Activated CD4-positive, CD25-positive, alpha-beta regulatory T cell treated with anti-CD3 and anti-CD28 coated beads, Interleukin-2, amount 50 U/mL, for 72 hours (primary cell): ENCODE measurements around the gene OCA2.
"Not testable (repeated sequence)": the region's sequence is repeated elsewhere in the genome, so short reads cannot be mapped to it uniquely, and the experiment has no call there.

Experiments
- DNase-seq: peaks from one replicate; pipeline ENCODE4 v3.0.0; 2021

Gene OCA2

GRCh38 chr15:27866505-27867165, 232.5 kb downstream of the OCA2 start:
- no peak for DNase-seq

GRCh38 chr15:27865926-27866325, 233.2 kb downstream of the OCA2 start:
- no peak for DNase-seq

- no peak for DNase-seq
These were observed 233.7 kb downstream of the OCA2 start for GRCh38 chr15:27865323-27865922.

GRCh38 chr15:27864719-27865118, 234.4 kb downstream of the OCA2 start:
- DNase-seq: no peak

- no peak for DNase-seq
These were observed 235.0 kb downstream of the OCA2 start for GRCh38 chr15:27864086-27864485.

- no peak for DNase-seq
These were observed 236.1 kb downstream of the OCA2 start for GRCh38 chr15:27863000-27863399.

- no peak for DNase-seq
These were observed 237.9 kb downstream of the OCA2 start for GRCh38 chr15:27861171-27861570.

- DNase-seq: no peak
These were observed 244.0 kb downstream of the OCA2 start for GRCh38 chr15:27855137-27855536.

GRCh38 chr15:27854601-27855000, 244.5 kb downstream of the OCA2 start:
- no peak for DNase-seq

- DNase-seq: no peak
These were observed 245.3 kb downstream of the OCA2 start for GRCh38 chr15:27853624-27854455.

GRCh38 chr15:27851858-27852210, 247.3 kb downstream of the OCA2 start:
- no peak for DNase-seq

- DNase-seq: no peak
These were observed 247.9 kb downstream of the OCA2 start for GRCh38 chr15:27850981-27851857.

- DNase-seq: no peak
These were observed 249.1 kb downstream of the OCA2 start for GRCh38 chr15:27850050-27850449.

GRCh38 chr15:27848936-27849335, 250.2 kb downstream of the OCA2 start:
- not testable (repeated sequence) for DNase-seq

GRCh38 chr15:27847775-27848710, 251.1 kb downstream of the OCA2 start:
- no peak for DNase-seq

GRCh38 chr15:27846722-27847395, 252.3 kb downstream of the OCA2 start:
- DNase-seq: no peak

- no peak for DNase-seq
These were observed 253.4 kb downstream of the OCA2 start for GRCh38 chr15:27845535-27846369.

GRCh38 chr15:27844018-27844666, 255.0 kb downstream of the OCA2 start:
- no peak for DNase-seq

GRCh38 chr15:27843146-27843545, 256.0 kb downstream of the OCA2 start:
- no peak for DNase-seq

- no peak for DNase-seq
These were observed 256.6 kb downstream of the OCA2 start for GRCh38 chr15:27842526-27842925.
